ENCODE results near the gene RRAS2.
A peak's percentile ranks its signal among the peaks of the same experiment; 100 is the strongest.
"Not testable (repeated sequence)": the region's sequence is repeated elsewhere in the genome, so short reads cannot be mapped to it uniquely, and the experiment has no call there.

Gene RRAS2

GRCh38 chr11:14358729-14359439 is at the start of gene RRAS2:
Gene RRAS2, minus strand, starts transcription at chr11:14359183. Its CDS starts 313 bp downstream, at chr11:14358870.
- DNase-seq (ENCODE audit: low spot score) (peak; percentile 88), FAIRE-seq (no peak)

DNA sequence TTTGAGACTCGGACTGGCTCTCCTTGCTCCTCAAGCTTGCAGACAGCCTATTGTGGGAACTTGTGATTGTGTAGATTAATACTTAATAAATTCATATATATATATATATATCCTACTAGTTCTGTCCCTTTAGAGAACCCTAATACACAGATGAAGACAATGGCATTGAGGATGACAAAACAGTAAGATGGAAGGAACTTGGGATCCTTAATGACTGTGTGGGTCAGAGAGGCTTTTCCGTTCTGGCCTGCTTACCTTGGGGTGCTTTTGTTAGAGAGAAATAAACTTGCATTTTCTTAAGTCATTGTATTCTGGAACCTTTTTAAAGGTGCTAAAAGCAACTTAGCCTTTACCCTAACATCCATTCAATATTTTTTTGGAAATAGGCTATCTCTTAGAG is 49.6 kb upstream of the RRAS2 start:
- no peak for DNase-seq (ENCODE audit: low spot score)
- no peak for FAIRE-seq

- FAIRE-seq, result not testable (repeated sequence)
Measured at GRCh38 chr11:14406116-14406515, 47.1 kb upstream of the RRAS2 start.

DNA sequence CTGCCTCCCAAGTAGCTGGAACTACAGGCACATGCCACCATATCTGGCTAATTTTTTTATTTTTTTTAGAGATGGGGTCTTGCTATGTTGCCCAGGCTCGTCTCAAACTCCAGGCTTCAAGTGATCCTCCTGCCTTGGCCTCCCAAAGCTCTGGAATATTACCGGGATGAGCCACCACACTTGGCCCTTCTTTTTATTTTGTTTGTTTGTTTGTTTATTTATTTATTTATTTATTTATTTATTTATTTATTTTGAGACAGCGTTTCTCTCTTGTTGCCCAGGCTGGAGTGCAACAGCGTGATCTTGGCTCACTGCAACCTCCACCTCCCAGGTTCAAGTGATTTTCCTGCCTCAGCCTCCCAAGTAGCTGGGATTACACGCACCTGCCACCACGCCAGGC is 44.5 kb upstream of the RRAS2 start:
- FAIRE-seq, result not testable (repeated sequence)

More at GRCh38 chr11:14406116-14406515, 47.1 kb upstream of the RRAS2 start:
- DNase-seq (ENCODE audit: low spot score), result not testable (repeated sequence)

DNA sequence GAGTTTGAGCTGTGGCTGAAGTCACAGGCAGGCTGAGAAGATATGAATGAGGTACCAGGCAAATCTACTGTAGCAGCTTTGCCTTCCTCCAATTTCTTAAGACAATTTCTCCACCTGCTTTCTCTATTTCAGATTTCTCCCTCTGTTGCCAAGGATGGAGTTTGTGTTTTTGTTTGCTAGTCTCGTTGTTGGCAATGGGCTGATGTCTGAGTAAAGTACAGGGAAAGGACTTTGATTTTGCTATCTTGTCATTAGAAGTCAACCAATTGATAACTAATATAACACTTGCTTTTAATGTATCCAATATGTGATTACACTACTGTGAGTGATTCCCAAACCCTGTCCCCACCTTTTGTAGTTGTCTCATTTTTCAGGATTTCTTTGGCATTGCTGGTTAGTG is 40.1 kb upstream of the RRAS2 start:
- FAIRE-seq (no peak), DNase-seq (ENCODE audit: low spot score) (no peak)

More for the DNA sequence above, 44.5 kb upstream of the RRAS2 start:
- not testable (repeated sequence) for DNase-seq (ENCODE audit: low spot score)

GRCh38 chr11:14396273-14396672 is 37.3 kb upstream of the RRAS2 start:
- DNase-seq (ENCODE audit: low spot score) (no peak), FAIRE-seq (no peak)

GRCh38 chr11:14393889-14394288 is 34.9 kb upstream of the RRAS2 start:
- FAIRE-seq (no peak), DNase-seq (ENCODE audit: low spot score) (no peak)

DNA sequence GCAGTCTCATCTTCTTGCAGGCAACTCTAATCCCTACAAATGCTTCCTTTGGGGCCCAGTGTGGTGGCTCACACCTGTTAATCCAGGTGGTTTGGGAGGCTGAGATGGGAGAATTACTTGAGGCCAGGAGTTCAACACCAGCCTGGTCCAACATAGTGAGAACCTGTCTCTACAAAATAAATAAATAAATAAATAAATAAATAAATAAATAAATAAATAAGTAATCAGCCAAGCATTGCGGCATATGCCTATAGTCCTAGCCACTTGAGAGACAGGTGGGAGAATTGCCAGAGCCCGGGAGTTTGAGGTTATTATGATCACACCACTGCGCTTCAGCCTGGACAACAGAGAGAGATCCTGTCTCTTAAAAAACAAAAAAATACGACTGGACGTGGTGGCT is 34.1 kb upstream of the RRAS2 start:
- no peak for FAIRE-seq
- DNase-seq (ENCODE audit: low spot score), result no peak

DNA sequence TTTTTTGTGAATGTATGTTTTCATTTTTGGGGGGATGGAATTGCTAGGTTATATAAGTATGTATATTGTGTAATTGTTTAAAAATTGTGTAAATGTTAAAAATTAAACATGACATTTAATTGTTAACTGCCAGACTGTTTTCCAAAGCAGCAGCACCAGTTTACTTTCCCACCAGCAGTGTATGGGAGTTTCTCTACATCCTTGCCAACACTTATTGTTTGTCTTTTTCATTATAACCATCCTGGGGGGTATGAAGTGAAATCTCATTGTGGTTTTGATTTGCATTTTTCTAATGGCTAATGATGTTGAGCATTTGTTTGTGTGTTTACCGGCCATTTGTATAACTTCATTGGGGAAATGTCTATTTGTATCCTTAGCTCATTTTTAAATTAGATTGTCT is 31.7 kb upstream of the RRAS2 start:
- DNase-seq (ENCODE audit: low spot score) (no peak), FAIRE-seq (no peak)

- DNase-seq (ENCODE audit: low spot score), result no peak
- no peak for FAIRE-seq
Measured at GRCh38 chr11:14388352-14388751, 29.4 kb upstream of the RRAS2 start.

DNA sequence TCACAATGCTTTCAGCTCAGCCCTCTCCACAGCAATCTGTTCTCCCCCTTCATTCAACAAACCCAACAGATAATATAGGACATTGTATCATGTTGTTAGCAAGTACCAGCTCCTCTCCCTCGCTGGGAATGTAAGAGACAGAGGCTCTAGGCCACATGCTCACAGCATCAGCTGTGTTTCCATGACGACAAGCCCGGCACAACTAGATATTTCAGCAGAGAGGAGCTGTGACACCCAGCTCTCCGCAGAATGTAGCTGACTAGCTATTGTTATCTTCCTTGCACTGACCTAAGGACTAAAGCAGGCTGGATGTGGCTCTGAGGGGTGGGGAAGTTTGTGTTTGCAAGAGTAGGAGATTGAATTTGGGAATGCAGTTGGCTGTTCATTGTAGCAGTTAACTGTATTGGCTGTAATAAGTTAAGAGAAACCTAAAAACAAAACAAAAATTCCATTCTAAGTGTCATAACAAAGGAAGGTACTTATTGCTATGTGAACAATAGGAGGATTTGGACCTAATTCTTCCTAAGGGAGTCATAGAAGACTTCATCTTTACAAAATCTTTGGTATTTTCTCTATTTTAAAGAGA is 28.0 kb upstream of the RRAS2 start:
- no peak for FAIRE-seq
- DNase-seq (ENCODE audit: low spot score), result no peak

- DNase-seq (ENCODE audit: low spot score) (no peak), FAIRE-seq (no peak)
Measured at GRCh38 chr11:14386081-14386480, 27.1 kb upstream of the RRAS2 start.

- FAIRE-seq, result no peak
- DNase-seq (ENCODE audit: low spot score), result no peak
Measured at GRCh38 chr11:14384338-14384737, 25.4 kb upstream of the RRAS2 start.

GRCh38 chr11:14381968-14382367 is 23.0 kb upstream of the RRAS2 start:
- no peak for FAIRE-seq
- no peak for DNase-seq (ENCODE audit: low spot score)

GRCh38 chr11:14380947-14381561 is 22.1 kb upstream of the RRAS2 start:
- DNase-seq (ENCODE audit: low spot score), result peak; percentile 76
- no peak for FAIRE-seq

DNA sequence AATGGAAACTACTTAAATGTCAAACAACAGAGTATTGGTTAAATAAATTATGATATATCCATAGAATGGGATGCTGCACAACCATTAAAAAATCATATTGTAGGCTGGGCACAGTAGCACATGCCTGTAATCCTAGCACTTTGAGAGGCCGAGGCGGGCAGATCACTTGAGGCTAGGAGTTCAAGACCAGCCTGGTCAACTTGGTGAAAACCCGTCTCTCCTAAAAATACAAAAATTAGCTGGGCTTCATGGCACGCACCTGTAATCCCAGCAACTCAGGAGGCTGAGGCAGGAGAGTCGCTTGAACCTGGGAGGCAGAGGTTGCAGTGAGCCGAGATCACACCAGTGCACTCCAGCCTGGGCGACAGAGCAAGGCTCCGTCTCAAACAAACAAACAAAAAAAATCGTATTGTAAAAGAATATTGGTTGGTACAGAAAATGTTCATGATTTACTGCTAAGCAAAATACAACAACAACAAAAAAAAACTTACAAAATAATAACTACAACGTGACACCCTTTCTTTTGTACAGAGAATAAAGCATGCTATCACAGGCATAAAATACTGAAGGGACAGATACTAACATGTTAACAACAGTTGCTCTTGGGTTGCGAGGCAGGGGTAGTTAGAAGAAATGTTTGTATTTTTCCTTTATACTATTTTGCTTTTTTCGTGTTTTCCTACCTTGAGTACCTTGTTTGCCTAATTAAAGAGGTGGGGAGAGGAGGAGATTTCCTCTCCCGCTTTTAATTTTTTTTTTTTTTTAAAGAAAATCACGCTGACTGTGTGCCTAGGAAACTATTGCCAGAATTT is 21.3 kb upstream of the RRAS2 start:
- FAIRE-seq, result no peak
- no peak for DNase-seq (ENCODE audit: low spot score)

DNA sequence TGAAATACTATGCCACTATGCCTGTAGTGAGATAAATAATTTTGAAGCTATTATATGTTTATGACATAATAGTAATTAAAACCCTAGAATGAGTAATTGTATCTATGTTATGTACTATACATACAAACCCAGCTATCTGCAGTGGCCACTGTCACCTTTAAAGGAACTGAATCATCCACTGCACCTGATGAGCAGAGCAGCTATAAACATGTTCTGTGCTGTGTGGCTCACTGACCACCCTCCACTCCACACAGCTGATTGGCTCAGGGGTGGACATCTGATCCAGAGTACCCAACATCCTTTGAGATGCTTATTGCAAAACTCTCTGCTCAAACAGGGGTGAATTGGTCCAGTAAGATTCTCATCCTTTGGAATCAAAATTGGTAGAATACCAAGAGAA is 19.2 kb upstream of the RRAS2 start:
- DNase-seq (ENCODE audit: low spot score) (no peak), FAIRE-seq (no peak)

DNA sequence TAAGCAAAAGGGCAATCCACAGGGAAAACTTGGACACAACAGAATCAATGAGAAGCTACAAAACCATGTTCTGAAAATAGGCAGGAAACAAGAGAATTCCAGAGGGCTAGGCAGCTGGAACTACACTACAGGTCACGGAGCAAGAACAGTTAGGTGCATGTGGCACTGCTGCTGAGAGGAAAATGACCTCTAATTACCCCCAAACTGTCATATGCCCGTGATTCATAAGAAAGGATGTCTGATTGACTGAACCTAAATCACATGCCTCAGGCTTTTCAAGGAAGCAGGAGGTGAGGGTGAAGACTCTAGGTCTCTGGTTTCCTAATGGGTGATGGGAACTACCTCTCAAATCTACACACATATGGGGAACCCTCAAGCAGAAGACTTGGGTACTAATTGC is 17.9 kb upstream of the RRAS2 start:
- DNase-seq (ENCODE audit: low spot score) (peak; percentile 26), FAIRE-seq (no peak)

- DNase-seq (ENCODE audit: low spot score), result no peak
- no peak for FAIRE-seq
Measured at GRCh38 chr11:14374922-14375830, 16.2 kb upstream of the RRAS2 start.

DNA sequence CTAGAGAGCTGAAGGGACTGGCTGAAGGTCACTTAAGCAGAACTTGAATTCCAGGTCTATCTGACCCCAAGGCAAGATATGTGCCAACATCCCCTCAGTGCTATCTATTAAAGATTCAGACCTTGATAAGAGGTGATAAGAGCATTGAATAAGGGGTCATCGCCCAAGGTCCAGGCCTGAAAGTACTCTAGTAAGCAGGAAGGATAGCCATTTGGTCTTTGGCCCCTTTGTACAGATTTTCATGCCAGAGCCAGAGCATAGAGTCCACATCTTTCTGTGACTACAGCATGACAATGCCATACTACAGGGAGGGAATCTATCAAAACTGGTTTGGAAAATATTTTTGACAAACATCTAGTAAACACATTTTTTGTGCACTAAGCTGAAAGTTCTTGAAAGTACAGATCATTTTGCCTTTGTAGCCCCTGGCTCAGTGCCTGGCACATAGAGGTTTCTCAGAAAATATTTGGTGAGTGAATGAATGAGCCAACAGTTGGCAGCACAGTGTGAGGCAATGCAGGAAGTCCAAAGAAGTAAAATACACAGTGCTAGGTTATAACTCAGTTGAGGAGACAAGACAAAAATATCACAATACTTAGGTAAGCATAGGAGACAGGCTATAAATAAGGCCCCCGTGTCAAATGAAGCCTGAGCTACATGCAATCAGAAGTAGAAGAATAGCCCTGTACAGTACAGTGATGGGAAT is 15.1 kb upstream of the RRAS2 start:
- DNase-seq (ENCODE audit: low spot score), result no peak
- FAIRE-seq, result no peak

All from urothelium cell line (cell line).